MCF 10A (cell line): ENCODE results near the gene RAB4A. TPM values are rescaled to one million over a fixed set of nuclear protein-coding genes. Genes with fewer than 3 reads are reported as not detected.
A peak's percentile ranks its signal among the peaks of the same experiment; 100 is the strongest.

Experiments used
- BruUV-seq: library from RNA; stranded (reverse); fragments of 400-500 nt; replicated peaks from 2 replicates; lab custom pipeline; 2021; lab: Mats Ljungman, UMichigan
- CTCF ChIA-PET: fragments of 300-600 bp; sonication (Branson Sonifier 250); formaldehyde crosslinking; extraction: SDS; loops from one replicate; lab custom pipeline; 2021; ENCODE audit warnings: antibody characterized with exemption, inconsistent platforms; lab: Yijun Ruan, JAX
- POLR2A ChIA-PET: fragments of 300-600, 350-650 bp; sonication (Branson Sonifier 250); formaldehyde crosslinking; extraction: SDS; loops from one replicate; lab custom pipeline; 2020; ENCODE audit warnings: antibody characterized with exemption, inconsistent platforms; lab: Yijun Ruan, JAX
- DNase-seq: peaks from one replicate; pipeline ENCODE4 v3.0.0-alpha.2; 2018; ENCODE audit not compliant: unreplicated experiment
- H3K27ac Mint-ChIP-seq: one replicate; pipeline ENCODE4 v1.8.0; 2022; ENCODE audit warnings: mild to moderate bottlenecking, low read depth, mixed read lengths; ENCODE audit not compliant: unreplicated experiment
- H3K27me3 Mint-ChIP-seq: one replicate; pipeline ENCODE4 v1.8.0; 2022; ENCODE audit warnings: mixed read lengths; ENCODE audit not compliant: insufficient read depth, unreplicated experiment
- H3K36me3 Mint-ChIP-seq: one replicate; pipeline ENCODE4 v1.8.0; 2022; ENCODE audit warnings: mild to moderate bottlenecking, moderate library complexity, mixed read lengths; ENCODE audit not compliant: insufficient read depth, unreplicated experiment
- H3K4me1 Mint-ChIP-seq: one replicate; pipeline ENCODE4 v1.8.0; 2022; ENCODE audit warnings: mixed read lengths; ENCODE audit not compliant: insufficient read depth, unreplicated experiment
- H3K4me3 Mint-ChIP-seq: one replicate; pipeline ENCODE4 v1.8.0; 2022; ENCODE audit warnings: mild to moderate bottlenecking, moderate library complexity, mixed read lengths; ENCODE audit not compliant: unreplicated experiment
- H3K9me3 Mint-ChIP-seq: one replicate; pipeline ENCODE4 v1.8.0; 2022; ENCODE audit warnings: mixed read lengths; ENCODE audit not compliant: unreplicated experiment
- intact Hi-C: fragments of 100-400 bp; cut with micrococcal nuclease; formaldehyde crosslinking; loops from 2 replicates; pipeline ENCODE4 v1.14.1; 2022
- total RNA-seq: library from RNA; stranded (reverse); gene quantifications from 2 replicates; pipeline ENCODE4 v1.2.3, GENCODE V29; 2022
- TF ChIP-seq, protein P1 (sequence below): fragments of 200-600 bp; IDR thresholded peaks from one replicate; pipeline ENCODE4 v1.8.0; 2022; ENCODE audit warnings: antibody characterized with exemption, mild to moderate bottlenecking; ENCODE audit not compliant: unreplicated experiment

Gene RAB4A
- total RNA-seq, 1 experiment from 2014 or later, result 87.4 TPM

DNA sequence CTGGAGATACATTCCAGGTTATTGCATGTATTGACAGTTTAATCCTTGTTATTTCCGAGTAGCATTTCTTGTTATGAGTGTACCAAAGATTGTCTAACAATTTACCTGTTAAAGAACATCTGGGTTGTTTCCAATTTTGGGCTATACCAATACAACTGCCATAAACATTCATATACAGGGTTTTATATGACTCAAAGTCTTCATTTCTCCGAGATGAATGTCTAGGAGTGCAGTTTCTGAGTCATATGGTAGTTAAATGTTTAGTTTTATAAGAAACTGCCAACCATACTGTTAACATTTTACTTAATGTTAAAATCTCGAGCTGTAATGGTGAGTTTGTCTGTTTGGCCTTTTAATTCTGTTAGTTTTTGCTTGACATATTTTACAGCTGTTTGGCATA, 10.0 kb downstream of the RAB4A start:
- DNase-seq, result peak; percentile 43
- BruUV-seq, result no TSS peak
- H3K4me1 Mint-ChIP-seq, result peaks cover 32% of the 10 kb centered on the region
- H3K36me3 Mint-ChIP-seq, result no peaks in the 10 kb centered on the region
- H3K9me3 Mint-ChIP-seq, result peaks cover 8% of the 10 kb centered on the region
- POLR2A ChIA-PET, result interaction anchor here (0.9 to 3.7 kb wide), 7 partner anchors 8 to 228 kb away, joined by 3 to 52 read pairs (median 4); partner anchors contain the start of genes NUP133 and RAB4A
- intact Hi-C loops, result no loop called here
- TF ChIP-seq, protein P1, sequence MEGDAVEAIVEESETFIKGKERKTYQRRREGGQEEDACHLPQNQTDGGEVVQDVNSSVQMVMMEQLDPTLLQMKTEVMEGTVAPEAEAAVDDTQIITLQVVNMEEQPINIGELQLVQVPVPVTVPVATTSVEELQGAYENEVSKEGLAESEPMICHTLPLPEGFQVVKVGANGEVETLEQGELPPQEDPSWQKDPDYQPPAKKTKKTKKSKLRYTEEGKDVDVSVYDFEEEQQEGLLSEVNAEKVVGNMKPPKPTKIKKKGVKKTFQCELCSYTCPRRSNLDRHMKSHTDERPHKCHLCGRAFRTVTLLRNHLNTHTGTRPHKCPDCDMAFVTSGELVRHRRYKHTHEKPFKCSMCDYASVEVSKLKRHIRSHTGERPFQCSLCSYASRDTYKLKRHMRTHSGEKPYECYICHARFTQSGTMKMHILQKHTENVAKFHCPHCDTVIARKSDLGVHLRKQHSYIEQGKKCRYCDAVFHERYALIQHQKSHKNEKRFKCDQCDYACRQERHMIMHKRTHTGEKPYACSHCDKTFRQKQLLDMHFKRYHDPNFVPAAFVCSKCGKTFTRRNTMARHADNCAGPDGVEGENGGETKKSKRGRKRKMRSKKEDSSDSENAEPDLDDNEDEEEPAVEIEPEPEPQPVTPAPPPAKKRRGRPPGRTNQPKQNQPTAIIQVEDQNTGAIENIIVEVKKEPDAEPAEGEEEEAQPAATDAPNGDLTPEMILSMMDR, result no peak
- no peaks in the 10 kb centered on the region for H3K27me3 Mint-ChIP-seq
- CTCF ChIA-PET, result interaction anchor here (0.6 to 1.5 kb wide), 3 partner anchors 9 to 201 kb away, joined by 3 to 4 read pairs (median 4); no protein-coding TSS in a partner anchor
- no peak overlapping the region for H3K27ac Mint-ChIP-seq
- H3K4me3 Mint-ChIP-seq, result no peak overlapping the region

DNA sequence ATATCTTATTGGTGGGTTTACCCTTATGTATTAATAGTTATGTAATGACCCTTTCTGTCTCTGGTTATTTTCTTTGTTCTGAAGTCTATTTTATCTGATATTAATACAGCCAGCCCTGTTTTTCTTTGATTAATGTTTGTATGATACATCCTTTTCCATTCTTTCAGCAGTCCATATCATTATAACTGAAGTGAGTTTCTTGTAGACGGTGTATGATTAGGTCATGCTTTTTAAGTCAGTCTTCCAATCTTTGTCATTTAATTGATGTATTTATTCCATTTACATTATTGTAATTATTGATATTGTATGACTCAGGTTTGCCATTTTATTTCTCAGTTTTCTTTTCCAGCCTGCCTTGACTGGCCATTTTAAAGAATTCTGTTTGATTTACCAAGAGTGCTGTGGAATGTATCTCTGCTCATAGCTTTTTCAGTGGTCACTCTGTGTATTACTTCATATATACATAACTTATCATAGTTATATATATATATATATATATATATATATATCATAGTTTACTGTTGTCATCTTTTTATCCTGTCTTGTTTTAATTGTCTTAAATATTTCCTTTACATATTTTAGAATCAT, 10.5 kb downstream of the RAB4A start:
- Mint-ChIP-seq H3K9me3 (peaks cover 8% of the 10 kb centered on the region), H3K4me3 (no peak overlapping the region), H3K27me3 (no peaks in the 10 kb centered on the region), H3K4me1 (peaks cover 36% of the 10 kb centered on the region), H3K36me3 (no peaks in the 10 kb centered on the region), H3K27ac (no peak overlapping the region)
- intact Hi-C loops, result no loop called here
- DNase-seq, result no peak
- TF ChIP-seq, protein P1, result no peak
- no TSS peak for BruUV-seq
- ChIA-PET CTCF (interaction anchor here (0.6 to 1.5 kb wide), 4 partner anchors 10 to 482 kb away, joined by 3 to 4 read pairs (median 4); no protein-coding TSS in a partner anchor), POLR2A (interaction anchor here (0.6 to 3.7 kb wide), 10 partner anchors 8 to 575 kb away, joined by 3 to 52 read pairs (median 3); partner anchors contain the start of genes NUP133 and RAB4A)

DNA sequence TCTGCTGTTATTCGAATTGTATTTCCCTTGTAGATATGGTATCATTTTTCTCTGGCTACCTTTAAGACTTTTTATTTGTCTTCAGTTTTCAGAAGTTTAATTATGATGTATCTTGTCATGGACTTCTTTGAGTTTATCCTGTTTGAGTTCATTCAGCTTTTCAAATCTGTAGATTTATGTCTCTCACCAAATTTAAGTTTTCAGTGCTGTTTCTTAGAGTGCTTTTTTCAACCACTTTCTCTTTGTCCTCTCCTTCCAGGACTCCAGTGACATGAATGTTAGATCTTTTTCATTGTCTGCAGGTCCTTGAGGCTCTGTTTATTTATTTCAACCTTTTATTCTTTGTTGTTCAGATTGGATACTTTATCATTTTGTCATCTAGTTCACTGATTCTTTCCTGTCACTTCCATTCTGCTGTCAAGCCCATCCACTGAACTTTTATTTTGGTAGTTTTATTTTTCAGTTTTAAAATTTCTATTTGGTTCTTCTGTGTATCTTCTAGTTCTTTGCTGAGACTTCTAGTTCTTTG, 11.4 kb downstream of the RAB4A start:
- POLR2A ChIA-PET, result interaction anchor here (0.7 to 3.7 kb wide), 4 partner anchors 9 to 576 kb away, joined by 3 to 52 read pairs (median 4); partner anchors contain the start of gene RAB4A
- H3K4me3 Mint-ChIP-seq, result no peak overlapping the region
- no TSS peak for BruUV-seq
- no peak for DNase-seq
- CTCF ChIA-PET, result interaction anchor here (0.9 to 1.5 kb wide), 3 partner anchors 26 to 200 kb away, joined by 3 to 5 read pairs (median 4); no protein-coding TSS in a partner anchor
- TF ChIP-seq, protein P1, result no peak
- peaks cover 45% of the 10 kb centered on the region for H3K4me1 Mint-ChIP-seq
- no peaks in the 10 kb centered on the region for H3K36me3 Mint-ChIP-seq
- intact Hi-C loops, result no loop called here
- no peaks in the 10 kb centered on the region for H3K27me3 Mint-ChIP-seq
- H3K27ac Mint-ChIP-seq, result no peak overlapping the region
- H3K9me3 Mint-ChIP-seq, result peaks cover 8% of the 10 kb centered on the region

DNA sequence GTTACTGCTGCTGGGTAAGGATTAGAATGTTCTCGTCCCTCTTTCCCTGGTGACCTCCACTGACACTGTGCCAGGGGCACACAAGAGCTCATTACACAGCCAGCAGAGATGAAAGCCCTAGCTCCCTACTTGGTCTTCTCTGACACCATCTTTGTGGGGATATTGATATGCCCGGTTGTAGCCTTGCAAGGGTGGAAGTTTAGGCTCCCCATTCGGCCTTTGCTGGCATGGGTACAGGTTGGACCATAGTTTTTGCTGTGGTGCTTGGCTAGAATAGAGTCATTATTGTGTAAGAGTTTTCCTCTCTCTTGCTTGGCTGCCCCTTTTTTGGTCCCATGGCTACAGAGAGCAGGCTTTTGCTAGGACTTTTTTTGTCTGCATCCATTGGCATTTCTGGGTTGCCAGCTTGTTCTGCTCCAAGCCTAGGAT, 12.3 kb downstream of the RAB4A start:
- Mint-ChIP-seq H3K27me3 (no peaks in the 10 kb centered on the region), H3K4me1 (peaks cover 48% of the 10 kb centered on the region), H3K36me3 (no peaks in the 10 kb centered on the region), H3K27ac (no peak overlapping the region), H3K9me3 (peaks cover 8% of the 10 kb centered on the region), H3K4me3 (no peak overlapping the region)
- no peak for DNase-seq
- POLR2A ChIA-PET, result interaction anchor here (1.1 to 3.7 kb wide), 2 partner anchors 10 to 13 kb away, joined by 3 to 52 read pairs; partner anchors contain the start of gene RAB4A
- CTCF ChIA-PET, result interaction anchor here (0.9 kb wide), 2 partner anchors 27 to 193 kb away, joined by 3 to 5 read pairs; no protein-coding TSS in a partner anchor
- intact Hi-C loops, result no loop called here
- TF ChIP-seq, protein P1, result no peak
- no TSS peak for BruUV-seq
